ENCODE data around the gene TAPBP.
"Not testable (repeated sequence)": the region's sequence is repeated elsewhere in the genome, so short reads cannot be mapped to it uniquely, and the experiment has no call there.

The TAPBP gene

GRCh38 chr6:33279257-33279695, 34.6 kb downstream of the TAPBP start:
- in situ Hi-C loops (cut with MboI; ENCODE audit: low pct_unique_long_range_greater_than_20kb, low sequenced_read_pairs, unreplicated experiment) = no loop called here
- TF ChIP-seq CTCF (IDR thresholded peaks at IDR 0.05; ENCODE audit: extremely low read depth, insufficient read depth, missing control alignments) = no peak
- no peak for DNase-seq (ENCODE audit: low spot score)

GRCh38 chr6:33278810-33279209, 35.1 kb downstream of the TAPBP start:
- in situ Hi-C loops (cut with MboI; ENCODE audit: low pct_unique_long_range_greater_than_20kb, low sequenced_read_pairs, unreplicated experiment) = no loop called here
- no peak for TF ChIP-seq CTCF (IDR thresholded peaks at IDR 0.05; ENCODE audit: extremely low read depth, insufficient read depth, missing control alignments)
- no peak for DNase-seq (ENCODE audit: low spot score)

- in situ Hi-C loops (cut with MboI; ENCODE audit: low pct_unique_long_range_greater_than_20kb, low sequenced_read_pairs, unreplicated experiment) = no loop called here
- TF ChIP-seq CTCF (IDR thresholded peaks at IDR 0.05; ENCODE audit: extremely low read depth, insufficient read depth, missing control alignments) = no peak
- no peak for DNase-seq (ENCODE audit: low spot score)
These were observed 35.5 kb downstream of the TAPBP start for GRCh38 chr6:33278392-33278741.

- TF ChIP-seq CTCF (IDR thresholded peaks at IDR 0.05; ENCODE audit: extremely low read depth, insufficient read depth, missing control alignments) = no peak
- DNase-seq (ENCODE audit: low spot score) = peak; percentile 55
- in situ Hi-C loops (cut with MboI; ENCODE audit: low pct_unique_long_range_greater_than_20kb, low sequenced_read_pairs, unreplicated experiment) = no loop called here
These were observed 36.1 kb downstream of the TAPBP start for GRCh38 chr6:33277663-33278391.

DNA sequence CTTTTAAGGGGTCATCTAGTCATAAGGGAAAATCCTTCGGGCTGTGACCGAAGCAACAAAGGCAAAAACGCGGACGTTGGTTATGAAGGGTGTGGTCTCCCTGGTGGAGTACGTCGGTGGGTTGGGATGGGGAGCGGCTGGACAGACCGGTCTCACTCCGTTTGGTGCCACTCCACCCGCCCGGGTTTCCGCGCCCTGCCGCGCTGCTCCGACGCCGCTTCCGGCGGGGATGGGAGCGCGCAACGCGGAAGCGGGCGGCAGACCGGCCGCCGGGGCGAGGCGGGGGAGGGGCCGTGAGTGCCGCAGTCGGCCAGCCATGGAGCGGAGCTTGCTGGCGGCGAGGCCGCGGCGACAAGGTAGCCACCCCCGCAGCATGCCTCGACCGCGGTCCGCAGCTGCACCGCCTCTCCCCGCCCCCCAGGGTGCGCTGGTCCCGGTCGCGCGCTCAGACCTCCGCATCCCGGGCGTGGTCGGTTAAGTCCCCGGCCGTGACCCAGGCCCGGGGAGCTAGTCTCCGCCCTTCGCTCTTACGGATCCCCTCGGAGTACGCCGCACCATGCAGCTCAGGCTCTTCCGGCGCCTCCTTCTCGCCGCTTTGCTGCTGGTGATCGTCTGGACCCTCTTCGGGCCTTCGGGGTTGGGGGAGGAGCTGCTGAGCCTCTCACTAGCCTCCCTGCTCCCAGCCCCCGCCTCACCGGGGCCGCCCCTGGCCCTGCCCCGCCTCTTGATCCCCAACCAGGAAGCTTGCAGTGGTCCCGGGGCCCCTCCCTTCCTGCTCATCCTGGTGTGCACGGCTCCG, 36.8 kb downstream of the TAPBP start, which contains the start of gene B3GALT4:
Gene B3GALT4, plus strand, starts transcription at position 260 of the 799 bp plus-strand sequence. Its CDS starts 297 bp downstream, at position 557.
- DNase-seq (ENCODE audit: low spot score) = peak; percentile 88
- in situ Hi-C loops (cut with MboI; ENCODE audit: low pct_unique_long_range_greater_than_20kb, low sequenced_read_pairs, unreplicated experiment) = no loop called here
- TF ChIP-seq CTCF (IDR thresholded peaks at IDR 0.05; ENCODE audit: extremely low read depth, insufficient read depth, missing control alignments) = peak; percentile 52

DNA sequence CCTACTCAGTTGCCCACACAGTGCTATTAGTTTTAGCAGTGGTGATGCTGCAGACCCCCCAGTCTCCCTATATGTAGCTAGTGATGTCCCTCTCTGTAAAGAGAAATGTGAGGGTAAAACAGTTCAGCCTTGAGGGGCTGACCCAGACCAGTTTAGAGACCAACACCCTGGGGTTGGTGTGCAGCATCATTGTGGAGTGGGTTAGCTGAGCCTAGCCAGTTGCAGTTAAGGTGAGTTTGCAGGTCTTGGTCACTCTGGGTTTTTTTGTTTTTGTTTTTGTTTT, 37.4 kb downstream of the TAPBP start:
- no peak for TF ChIP-seq CTCF (IDR thresholded peaks at IDR 0.05; ENCODE audit: extremely low read depth, insufficient read depth, missing control alignments)
- in situ Hi-C loops (cut with MboI; ENCODE audit: low pct_unique_long_range_greater_than_20kb, low sequenced_read_pairs, unreplicated experiment) = no loop called here
- no peak for DNase-seq (ENCODE audit: low spot score)

GRCh38 chr6:33275795-33276580, 37.9 kb downstream of the TAPBP start:
- DNase-seq (ENCODE audit: low spot score); in situ Hi-C loops (cut with MboI; ENCODE audit: low pct_unique_long_range_greater_than_20kb, low sequenced_read_pairs, unreplicated experiment): not testable (repeated sequence)

Measured in GM13977 (cell line).